ENCODE measurements around the gene CHDH.

The CHDH gene

GRCh38 chr3:53815651-53816050, 30.6 kb downstream of the CHDH start:
- H3K9me3 ChIP-seq (ENCODE audit: insufficient read depth, low read length) = no peaks in the 10 kb centered on the region
- TF ChIP-seq EZH2phosphoT487 (conservative IDR thresholded peaks at IDR 0.05; ENCODE audit: low read length) (no peak), CTCF (IDR thresholded peaks at IDR 0.05; ENCODE audit: insufficient read depth, low read length, poor library complexity, severe bottlenecking) (no peak)
- no peaks in the 10 kb centered on the region for H4K20me1 ChIP-seq (ENCODE audit: low read depth, low read length)
- no peak overlapping the region for H3K4me3 ChIP-seq (ENCODE audit: insufficient read depth, low read length, poor library complexity, severe bottlenecking)
- no peaks in the 10 kb centered on the region for H3K27me3 ChIP-seq (ENCODE audit: low read length)
- H3F3A ChIP-seq (ENCODE audit: insufficient read depth) = 0 out of 2 replicates have a peak, but pooled peaks cover 7% of the 10 kb centered on the region
- 0 out of 2 replicates have a peak, but pooled peaks cover 2% of the 10 kb centered on the region for H3K36me3 ChIP-seq (ENCODE audit: low read length)
- no peak overlapping the region for H2AFZ ChIP-seq (ENCODE audit: low read depth, low read length, severe bottlenecking)
- H3K9me2 ChIP-seq (replicated peaks; ENCODE audit: insufficient read depth, low read length) = no peaks in the 10 kb centered on the region
- no peaks in the 10 kb centered on the region for H3K79me2 ChIP-seq (ENCODE audit: insufficient read depth, low read length)
- no peak overlapping the region for H3K9ac ChIP-seq (ENCODE audit: low read length)
- no peak overlapping the region for H3K27ac ChIP-seq (ENCODE audit: low read depth, low read length)
- no peak overlapping the region for H3K4me2 ChIP-seq (ENCODE audit: low read depth, low read length, poor library complexity, severe bottlenecking)

DNA sequence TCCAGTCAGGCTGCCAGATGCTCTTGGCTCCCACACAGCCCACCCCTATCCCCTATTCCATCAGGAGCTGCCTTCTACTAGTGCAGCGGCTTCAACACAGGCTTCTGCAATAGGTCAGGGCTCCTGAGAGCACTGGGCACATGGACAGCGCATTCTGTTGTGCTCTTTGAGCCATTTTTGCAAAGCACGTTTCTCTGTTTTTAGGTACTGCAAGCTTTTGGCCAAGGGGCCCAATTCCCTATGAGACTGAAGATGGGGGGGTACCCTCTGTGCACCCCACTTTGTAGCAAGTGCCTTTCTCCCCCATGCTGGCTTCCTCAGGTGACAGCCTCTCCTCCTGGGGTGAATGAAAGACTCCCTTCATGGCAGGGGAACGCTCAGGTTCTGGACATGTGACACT, 31.2 kb downstream of the CHDH start:
- H4K20me1 ChIP-seq (ENCODE audit: low read depth, low read length) = no peaks in the 10 kb centered on the region
- no peaks in the 10 kb centered on the region for H3K79me2 ChIP-seq (ENCODE audit: insufficient read depth, low read length)
- no peak overlapping the region for H3K9ac ChIP-seq (ENCODE audit: low read length)
- H3K4me3 ChIP-seq (ENCODE audit: insufficient read depth, low read length, poor library complexity, severe bottlenecking) = no peak overlapping the region
- no peak overlapping the region for H3K27ac ChIP-seq (ENCODE audit: low read depth, low read length)
- no peaks in the 10 kb centered on the region for H3K27me3 ChIP-seq (ENCODE audit: low read length)
- no peak overlapping the region for H2AFZ ChIP-seq (ENCODE audit: low read depth, low read length, severe bottlenecking)
- H3K9me3 ChIP-seq (ENCODE audit: insufficient read depth, low read length) = no peaks in the 10 kb centered on the region
- 0 out of 2 replicates have a peak, but pooled peaks cover 7% of the 10 kb centered on the region for H3F3A ChIP-seq (ENCODE audit: insufficient read depth)
- TF ChIP-seq CTCF (IDR thresholded peaks at IDR 0.05; ENCODE audit: insufficient read depth, low read length, poor library complexity, severe bottlenecking) (no peak), EZH2phosphoT487 (conservative IDR thresholded peaks at IDR 0.05; ENCODE audit: low read length) (no peak)
- no peak overlapping the region for H3K4me2 ChIP-seq (ENCODE audit: low read depth, low read length, poor library complexity, severe bottlenecking)
- H3K9me2 ChIP-seq (replicated peaks; ENCODE audit: insufficient read depth, low read length) = no peaks in the 10 kb centered on the region
- 0 out of 2 replicates have a peak, but pooled peaks cover 2% of the 10 kb centered on the region for H3K36me3 ChIP-seq (ENCODE audit: low read length)

DNA sequence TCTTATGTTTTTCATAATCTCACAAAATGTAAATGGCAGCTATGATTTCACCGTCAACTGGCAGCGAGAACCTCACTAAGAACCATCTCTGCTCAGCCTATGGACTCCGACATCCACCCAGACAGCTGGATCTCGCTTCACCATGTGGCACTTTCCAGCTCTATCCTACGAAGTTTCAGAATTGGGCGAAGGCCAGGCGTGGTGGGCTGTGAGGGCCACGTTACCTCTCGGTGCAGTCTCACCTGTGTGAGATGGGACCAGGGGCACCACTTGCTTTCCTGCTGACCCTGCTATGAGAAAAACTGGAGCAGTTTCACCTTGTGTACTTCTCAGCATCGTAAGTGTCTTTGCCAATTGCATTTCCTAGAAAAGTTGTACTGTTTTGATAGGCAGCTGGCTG, 32.3 kb downstream of the CHDH start:
- H3K9me2 ChIP-seq (replicated peaks; ENCODE audit: insufficient read depth, low read length) = no peaks in the 10 kb centered on the region
- no peaks in the 10 kb centered on the region for H3K79me2 ChIP-seq (ENCODE audit: insufficient read depth, low read length)
- H3K9ac ChIP-seq (ENCODE audit: low read length) = no peak overlapping the region
- H3F3A ChIP-seq (ENCODE audit: insufficient read depth) = 0 out of 2 replicates have a peak, but pooled peaks cover 7% of the 10 kb centered on the region
- TF ChIP-seq CTCF (IDR thresholded peaks at IDR 0.05; ENCODE audit: insufficient read depth, low read length, poor library complexity, severe bottlenecking) (no peak), EZH2phosphoT487 (conservative IDR thresholded peaks at IDR 0.05; ENCODE audit: low read length) (no peak)
- H4K20me1 ChIP-seq (ENCODE audit: low read depth, low read length) = no peaks in the 10 kb centered on the region
- H3K27ac ChIP-seq (ENCODE audit: low read depth, low read length) = no peak overlapping the region
- H2AFZ ChIP-seq (ENCODE audit: low read depth, low read length, severe bottlenecking) = no peak overlapping the region
- no peaks in the 10 kb centered on the region for H3K27me3 ChIP-seq (ENCODE audit: low read length)
- H3K9me3 ChIP-seq (ENCODE audit: insufficient read depth, low read length) = no peaks in the 10 kb centered on the region
- no peak overlapping the region for H3K4me2 ChIP-seq (ENCODE audit: low read depth, low read length, poor library complexity, severe bottlenecking)
- no peak overlapping the region for H3K4me3 ChIP-seq (ENCODE audit: insufficient read depth, low read length, poor library complexity, severe bottlenecking)
- H3K36me3 ChIP-seq (ENCODE audit: low read length) = 0 out of 2 replicates have a peak, but pooled peaks cover 2% of the 10 kb centered on the region
